ENCODE measurements around the gene AAGAB.
A peak's percentile ranks its signal among the peaks of the same experiment; 100 is the strongest.

Gene AAGAB

GRCh38 chr15:67208396-67208795 is 46.1 kb downstream of the AAGAB start:
- DNase-seq: no peak

- no peak for DNase-seq
Observed at GRCh38 chr15:67207555-67208207, 46.8 kb downstream of the AAGAB start.

- peak in 2 of 4 experiments; percentile 16 to 31 for DNase-seq
Observed at GRCh38 chr15:67202991-67203390, 51.5 kb downstream of the AAGAB start.

DNA sequence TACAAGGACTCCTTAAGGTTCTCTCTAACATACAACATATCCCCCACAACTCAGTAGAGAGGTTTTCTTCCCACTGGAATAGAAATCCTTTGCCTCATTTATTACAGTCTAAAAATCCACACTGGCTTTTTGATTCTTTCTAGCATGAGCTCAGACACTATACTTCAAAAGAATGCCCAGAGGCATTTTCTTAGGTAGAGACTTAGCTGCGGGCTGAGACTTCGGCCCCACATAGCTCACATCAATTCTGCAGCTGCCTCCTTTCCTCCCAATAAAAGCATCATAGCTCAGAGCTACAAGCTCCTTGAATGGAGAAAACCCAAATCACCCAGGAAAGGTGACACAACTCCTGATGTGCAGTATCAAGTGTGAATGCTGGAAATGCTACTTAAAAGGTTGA is 52.4 kb downstream of the AAGAB start:
- no peak for DNase-seq

DNA sequence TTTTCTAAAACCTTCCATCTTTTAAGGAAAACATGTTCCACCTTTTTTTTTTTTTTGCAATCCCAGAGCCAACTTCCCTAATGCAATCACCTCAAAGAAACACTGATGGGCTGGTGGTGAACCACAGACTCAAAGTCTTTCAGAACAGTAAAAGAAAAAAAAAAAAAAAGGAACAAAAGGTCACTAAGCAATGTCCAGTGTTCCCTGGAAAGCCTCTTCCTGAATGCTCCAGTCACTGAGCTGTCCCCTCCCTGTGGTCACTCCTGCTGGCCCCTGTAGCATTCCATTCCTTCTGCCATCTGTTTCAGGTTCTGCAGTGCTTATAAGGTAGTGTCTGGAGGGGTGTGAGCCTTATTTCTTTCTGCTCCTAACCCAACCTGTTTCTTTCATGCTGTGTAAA is 53.3 kb downstream of the AAGAB start:
- DNase-seq: peak in 3 of 4 experiments; percentile 23 to 35 (median 26)

GRCh38 chr15:67199881-67200763 is 54.3 kb downstream of the AAGAB start:
- peak in 2 of 4 experiments; percentile 30 to 45 for DNase-seq

GRCh38 chr15:67199391-67199790 is 55.1 kb downstream of the AAGAB start:
- DNase-seq: no peak

GRCh38 chr15:67198157-67198754 is 56.2 kb downstream of the AAGAB start:
- no peak for DNase-seq

DNA sequence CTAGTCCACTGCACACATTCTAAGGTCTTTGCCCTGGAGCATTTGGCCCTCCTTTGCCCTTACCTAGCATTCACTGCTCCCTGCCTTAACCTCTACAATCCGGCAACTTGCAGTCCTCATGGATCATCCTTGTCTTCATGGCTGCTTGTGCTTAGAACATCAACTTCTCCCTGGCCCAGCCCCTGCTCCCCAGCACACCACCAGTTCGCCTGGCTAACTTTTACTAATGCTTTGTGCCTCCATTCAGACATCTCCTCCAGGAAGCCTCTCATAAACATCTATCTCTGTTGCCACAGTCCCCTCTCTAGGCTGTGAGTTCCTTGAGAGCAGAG is 57.1 kb downstream of the AAGAB start:
- DNase-seq: no peak

- DNase-seq: no peak
Observed at GRCh38 chr15:67196672-67197363, 57.6 kb downstream of the AAGAB start.

DNA sequence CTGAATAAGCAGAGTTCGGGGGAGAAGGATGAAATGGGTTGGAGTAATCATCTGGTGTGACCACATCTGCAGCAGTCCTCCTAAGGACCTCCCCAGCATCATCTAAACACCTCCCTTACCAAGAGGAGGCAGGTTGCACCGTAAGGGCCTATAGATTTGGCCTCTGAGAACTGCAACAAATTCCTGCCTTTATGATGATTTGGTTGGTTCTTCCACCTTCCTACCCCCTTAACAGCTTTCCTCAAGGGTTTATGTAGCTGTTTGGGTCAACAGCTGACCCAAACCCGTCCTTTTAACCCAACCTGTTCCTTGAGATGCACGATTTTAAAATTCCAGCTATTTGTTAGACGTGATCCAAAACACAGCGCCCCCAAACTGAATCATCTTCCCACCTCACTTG is 58.2 kb downstream of the AAGAB start:
- DNase-seq: no peak

GRCh38 chr15:67195305-67195704 is 59.2 kb downstream of the AAGAB start:
- DNase-seq: no peak

- DNase-seq: no peak
Observed at GRCh38 chr15:67194171-67195114, 60.0 kb downstream of the AAGAB start.

DNA sequence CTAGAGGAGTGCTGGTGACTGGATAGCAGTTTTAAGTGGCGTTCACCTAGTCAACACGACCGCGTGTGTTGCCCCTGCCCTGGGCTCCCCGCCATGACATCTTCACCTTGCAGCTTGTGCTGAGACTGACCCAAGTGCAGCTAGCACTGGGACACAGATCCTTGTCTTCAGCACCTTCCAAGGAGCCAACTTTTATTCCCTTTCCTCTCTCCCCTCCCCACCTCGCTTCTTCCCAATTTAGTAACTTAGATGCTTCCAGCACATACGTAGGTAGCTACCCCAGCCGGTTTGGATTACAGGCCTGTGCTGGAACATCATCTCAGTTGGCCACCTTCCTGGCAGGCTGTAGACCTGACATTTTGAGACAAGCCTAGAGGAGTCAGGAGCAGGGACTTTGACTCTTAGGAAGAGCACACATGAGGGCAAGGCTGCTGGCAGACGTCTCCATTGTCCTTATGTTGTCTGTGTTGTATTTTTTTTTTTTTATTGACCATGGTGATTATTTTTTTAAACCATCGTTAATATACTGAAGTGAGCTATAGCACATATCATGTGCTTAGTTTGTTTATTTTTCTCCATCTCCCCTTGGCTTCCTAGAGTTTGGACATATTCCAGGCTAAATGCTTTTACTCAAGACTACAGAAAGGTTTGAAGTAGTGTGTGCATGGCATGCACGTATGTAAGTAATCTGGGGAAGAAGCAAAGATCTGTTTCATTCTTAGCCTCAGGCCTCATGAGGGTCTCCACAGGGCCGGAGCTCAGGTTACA is 61.1 kb downstream of the AAGAB start:
- DNase-seq: no peak

GRCh38 chr15:67192185-67192820 is 62.2 kb downstream of the AAGAB start:
- no peak for DNase-seq

DNA sequence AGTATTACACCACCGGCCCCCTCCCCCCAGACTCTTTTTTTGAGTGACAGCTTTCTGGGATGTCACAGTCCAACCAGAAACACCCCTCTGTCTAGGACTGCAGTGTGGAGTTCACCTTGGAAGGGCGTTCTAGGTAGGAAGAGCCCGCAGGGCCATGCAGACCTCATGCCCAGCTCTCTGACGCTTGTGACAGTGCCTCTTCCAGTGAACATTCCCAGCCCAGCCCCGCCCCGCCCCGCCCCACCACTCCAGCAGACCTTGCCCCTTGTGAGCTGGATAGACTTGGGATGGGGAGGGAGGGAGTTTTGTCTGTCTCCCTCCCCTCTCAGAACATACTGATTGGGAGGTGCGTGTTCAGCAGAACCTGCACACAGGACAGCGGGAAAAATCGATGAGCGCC is 63.6 kb downstream of the AAGAB start:
- no peak for DNase-seq

DNA sequence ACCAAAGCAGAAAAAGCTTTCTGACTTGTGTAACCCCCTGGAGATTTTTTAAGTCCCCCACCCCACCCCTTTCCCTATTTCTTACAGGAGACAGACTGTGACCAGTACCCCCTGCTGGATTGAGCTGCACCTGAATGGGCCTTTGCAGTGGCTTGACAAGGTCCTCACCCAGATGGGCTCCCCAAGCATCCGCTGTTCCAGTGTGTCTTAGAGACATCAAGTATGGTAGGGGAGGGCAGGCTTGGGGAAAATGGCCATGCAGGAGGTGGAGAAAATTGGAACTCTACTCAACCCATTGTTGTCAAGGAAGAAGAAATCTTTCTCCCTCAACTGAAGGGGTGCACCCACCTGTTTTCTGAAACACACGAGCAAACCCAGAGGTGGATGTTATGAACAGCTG is 64.1 kb downstream of the AAGAB start:
- DNase-seq: no peak

GRCh38 chr15:67189326-67190051 is 65.0 kb downstream of the AAGAB start:
- no peak for DNase-seq

DNA sequence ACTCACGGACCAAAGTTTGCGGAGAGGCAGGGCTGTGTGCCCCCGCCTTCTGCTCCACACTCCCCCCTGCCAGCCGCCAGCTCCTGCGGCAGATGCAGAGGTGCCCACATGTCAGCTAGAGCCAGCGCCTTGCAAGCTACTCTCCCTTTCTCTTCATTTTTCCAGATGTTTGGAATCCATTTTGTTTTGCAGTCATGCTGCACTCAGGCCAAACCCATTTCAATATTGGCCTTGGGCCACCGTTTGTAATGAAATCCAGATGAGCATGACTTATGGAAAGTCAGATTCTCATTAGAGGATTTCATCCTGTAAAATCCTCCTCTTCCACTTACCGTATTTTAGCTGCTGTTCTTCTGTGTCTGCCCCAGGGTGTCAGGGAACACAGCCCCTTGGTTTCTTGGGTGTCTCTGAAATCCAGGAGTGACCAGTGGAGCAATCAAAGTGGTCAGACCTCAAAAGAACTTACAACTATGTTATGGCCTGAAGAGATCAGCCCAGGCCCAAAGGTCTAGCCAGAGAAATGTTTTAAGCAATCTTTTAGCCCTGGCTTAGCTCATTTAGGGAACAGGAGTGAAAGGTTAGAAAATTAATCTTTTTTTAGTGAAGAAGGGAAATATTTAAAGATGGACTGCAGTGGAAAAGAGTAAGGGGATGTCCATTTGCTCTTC is 65.8 kb downstream of the AAGAB start:
- DNase-seq: no peak
